ENCODE measurements around the gene NAA60. TPM values are rescaled to one million over a fixed set of nuclear protein-coding genes. Genes with fewer than 3 reads are reported as not detected.

NAA60 gene
- total and polyA plus RNA-seq, 4 donors: 11.3 to 41.3 (median 25.6) TPM

DNA sequence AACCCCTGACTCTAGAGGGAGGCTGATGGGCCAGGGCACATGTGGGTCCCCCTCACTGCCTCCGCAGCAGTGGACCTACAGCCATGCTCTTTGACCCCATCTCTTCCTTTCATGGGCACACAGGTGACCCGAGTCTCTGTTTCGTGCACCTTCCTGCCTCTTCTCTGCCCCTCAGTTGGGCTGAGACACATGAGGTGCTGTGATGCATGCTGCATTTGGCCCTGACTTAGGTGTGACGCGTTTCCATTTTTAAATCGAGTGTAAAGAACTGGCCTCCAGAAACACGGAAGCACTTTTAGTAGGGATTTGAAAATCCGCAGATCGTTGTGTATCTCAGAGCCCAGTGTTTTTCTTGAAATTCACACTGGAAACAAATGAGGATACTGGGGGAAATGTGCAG, 27.2 kb downstream of the NAA60 start:
- peaks cover 4 to 24% (median 12%) of the 10 kb centered on the region in 4 donors for H3K4me1 ChIP-seq (ENCODE audit: control insufficient read depth in 4 of 4, insufficient read depth in 4 of 4, low read length in 3 of 4)
- H3K9me3 ChIP-seq (ENCODE audit: control insufficient read depth in 4 of 4, low read length in 3 of 4): no peaks in the 10 kb centered on the region
- TF ChIP-seq, protein P1, sequence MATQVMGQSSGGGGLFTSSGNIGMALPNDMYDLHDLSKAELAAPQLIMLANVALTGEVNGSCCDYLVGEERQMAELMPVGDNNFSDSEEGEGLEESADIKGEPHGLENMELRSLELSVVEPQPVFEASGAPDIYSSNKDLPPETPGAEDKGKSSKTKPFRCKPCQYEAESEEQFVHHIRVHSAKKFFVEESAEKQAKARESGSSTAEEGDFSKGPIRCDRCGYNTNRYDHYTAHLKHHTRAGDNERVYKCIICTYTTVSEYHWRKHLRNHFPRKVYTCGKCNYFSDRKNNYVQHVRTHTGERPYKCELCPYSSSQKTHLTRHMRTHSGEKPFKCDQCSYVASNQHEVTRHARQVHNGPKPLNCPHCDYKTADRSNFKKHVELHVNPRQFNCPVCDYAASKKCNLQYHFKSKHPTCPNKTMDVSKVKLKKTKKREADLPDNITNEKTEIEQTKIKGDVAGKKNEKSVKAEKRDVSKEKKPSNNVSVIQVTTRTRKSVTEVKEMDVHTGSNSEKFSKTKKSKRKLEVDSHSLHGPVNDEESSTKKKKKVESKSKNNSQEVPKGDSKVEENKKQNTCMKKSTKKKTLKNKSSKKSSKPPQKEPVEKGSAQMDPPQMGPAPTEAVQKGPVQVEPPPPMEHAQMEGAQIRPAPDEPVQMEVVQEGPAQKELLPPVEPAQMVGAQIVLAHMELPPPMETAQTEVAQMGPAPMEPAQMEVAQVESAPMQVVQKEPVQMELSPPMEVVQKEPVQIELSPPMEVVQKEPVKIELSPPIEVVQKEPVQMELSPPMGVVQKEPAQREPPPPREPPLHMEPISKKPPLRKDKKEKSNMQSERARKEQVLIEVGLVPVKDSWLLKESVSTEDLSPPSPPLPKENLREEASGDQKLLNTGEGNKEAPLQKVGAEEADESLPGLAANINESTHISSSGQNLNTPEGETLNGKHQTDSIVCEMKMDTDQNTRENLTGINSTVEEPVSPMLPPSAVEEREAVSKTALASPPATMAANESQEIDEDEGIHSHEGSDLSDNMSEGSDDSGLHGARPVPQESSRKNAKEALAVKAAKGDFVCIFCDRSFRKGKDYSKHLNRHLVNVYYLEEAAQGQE (IDR thresholded peaks at IDR 0.05): no peak
- TF ChIP-seq FOXA2 (IDR thresholded peaks at IDR 0.05) (no peak), JUND (IDR thresholded peaks at IDR 0.05) (no peak), NR2F2 (IDR thresholded peaks at IDR 0.05) (no peak), EGR1 (IDR thresholded peaks at IDR 0.05; ENCODE audit: low read depth in 2 of 2) (no peak), HNF4A (conservative IDR thresholded peaks at IDR 0.05) (no peak), FOXA1 (IDR thresholded peaks at IDR 0.05) (no peak), TAF1 (conservative IDR thresholded peaks at IDR 0.05) (no peak), RXRA (IDR thresholded peaks at IDR 0.05) (no peak), YY1 (IDR thresholded peaks at IDR 0.05) (no peak), SP1 (IDR thresholded peaks at IDR 0.05) (no peak), RAD21 (IDR thresholded peaks at IDR 0.05) (no peak), HNF4G (IDR thresholded peaks at IDR 0.05) (no peak), GABPA (IDR thresholded peaks at IDR 0.05 in 1 of 2, conservative IDR thresholded peaks at IDR 0.05 in 1 of 2) (no peak)
- TF ChIP-seq, protein P2, sequence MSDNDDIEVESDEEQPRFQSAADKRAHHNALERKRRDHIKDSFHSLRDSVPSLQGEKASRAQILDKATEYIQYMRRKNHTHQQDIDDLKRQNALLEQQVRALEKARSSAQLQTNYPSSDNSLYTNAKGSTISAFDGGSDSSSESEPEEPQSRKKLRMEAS (IDR thresholded peaks at IDR 0.05): no peak
- TF ChIP-seq, protein P3, sequence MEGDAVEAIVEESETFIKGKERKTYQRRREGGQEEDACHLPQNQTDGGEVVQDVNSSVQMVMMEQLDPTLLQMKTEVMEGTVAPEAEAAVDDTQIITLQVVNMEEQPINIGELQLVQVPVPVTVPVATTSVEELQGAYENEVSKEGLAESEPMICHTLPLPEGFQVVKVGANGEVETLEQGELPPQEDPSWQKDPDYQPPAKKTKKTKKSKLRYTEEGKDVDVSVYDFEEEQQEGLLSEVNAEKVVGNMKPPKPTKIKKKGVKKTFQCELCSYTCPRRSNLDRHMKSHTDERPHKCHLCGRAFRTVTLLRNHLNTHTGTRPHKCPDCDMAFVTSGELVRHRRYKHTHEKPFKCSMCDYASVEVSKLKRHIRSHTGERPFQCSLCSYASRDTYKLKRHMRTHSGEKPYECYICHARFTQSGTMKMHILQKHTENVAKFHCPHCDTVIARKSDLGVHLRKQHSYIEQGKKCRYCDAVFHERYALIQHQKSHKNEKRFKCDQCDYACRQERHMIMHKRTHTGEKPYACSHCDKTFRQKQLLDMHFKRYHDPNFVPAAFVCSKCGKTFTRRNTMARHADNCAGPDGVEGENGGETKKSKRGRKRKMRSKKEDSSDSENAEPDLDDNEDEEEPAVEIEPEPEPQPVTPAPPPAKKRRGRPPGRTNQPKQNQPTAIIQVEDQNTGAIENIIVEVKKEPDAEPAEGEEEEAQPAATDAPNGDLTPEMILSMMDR (IDR thresholded peaks at IDR 0.05; ENCODE audit: low read depth, low read length, missing input control): no peak
- TF ChIP-seq, protein P4, sequence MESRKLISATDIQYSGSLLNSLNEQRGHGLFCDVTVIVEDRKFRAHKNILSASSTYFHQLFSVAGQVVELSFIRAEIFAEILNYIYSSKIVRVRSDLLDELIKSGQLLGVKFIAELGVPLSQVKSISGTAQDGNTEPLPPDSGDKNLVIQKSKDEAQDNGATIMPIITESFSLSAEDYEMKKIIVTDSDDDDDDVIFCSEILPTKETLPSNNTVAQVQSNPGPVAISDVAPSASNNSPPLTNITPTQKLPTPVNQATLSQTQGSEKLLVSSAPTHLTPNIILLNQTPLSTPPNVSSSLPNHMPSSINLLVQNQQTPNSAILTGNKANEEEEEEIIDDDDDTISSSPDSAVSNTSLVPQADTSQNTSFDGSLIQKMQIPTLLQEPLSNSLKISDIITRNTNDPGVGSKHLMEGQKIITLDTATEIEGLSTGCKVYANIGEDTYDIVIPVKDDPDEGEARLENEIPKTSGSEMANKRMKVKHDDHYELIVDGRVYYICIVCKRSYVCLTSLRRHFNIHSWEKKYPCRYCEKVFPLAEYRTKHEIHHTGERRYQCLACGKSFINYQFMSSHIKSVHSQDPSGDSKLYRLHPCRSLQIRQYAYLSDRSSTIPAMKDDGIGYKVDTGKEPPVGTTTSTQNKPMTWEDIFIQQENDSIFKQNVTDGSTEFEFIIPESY (IDR thresholded peaks at IDR 0.05): no peak
- TF ChIP-seq, protein P5, sequence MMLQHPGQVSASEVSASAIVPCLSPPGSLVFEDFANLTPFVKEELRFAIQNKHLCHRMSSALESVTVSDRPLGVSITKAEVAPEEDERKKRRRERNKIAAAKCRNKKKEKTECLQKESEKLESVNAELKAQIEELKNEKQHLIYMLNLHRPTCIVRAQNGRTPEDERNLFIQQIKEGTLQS (IDR thresholded peaks at IDR 0.05): no peak
- H3K9ac ChIP-seq (ENCODE audit: low read depth in 1 of 2, low read length in 2 of 2): no peak overlapping the region
- peaks cover 0 to 8% (median 4%) of the 10 kb centered on the region in 4 donors for H3K36me3 ChIP-seq (ENCODE audit: control insufficient read depth in 4 of 4, insufficient read depth in 3 of 4, low read depth in 1 of 4, low read length in 3 of 4)
- H3K27me3 ChIP-seq (ENCODE audit: control insufficient read depth in 4 of 4, insufficient read depth in 4 of 4, low read length in 3 of 4): no peaks in the 10 kb centered on the region
- H3K27ac ChIP-seq (ENCODE audit: low read depth in 1 of 2, low read length in 2 of 2): no peak overlapping the region
- DNase-seq (ENCODE audit: low spot score): no peak
- 96% methylated on average over 9 of the region's 9 CpGs for WGBS
- no peak overlapping the region for H3K4me3 ChIP-seq (ENCODE audit: low read depth in 1 of 3, low read length in 3 of 3)

Data from liver (tissue), 9 donors.